Thoracic aorta (tissue), 2 donors: ENCODE results near the gene RPL26. TPM values are rescaled to one million over a fixed set of nuclear protein-coding genes. Genes with fewer than 3 reads are reported as not detected.

ENCODE experiments used
- ATAC-seq: fragments of 150-250 bp; one replicate; pipeline ENCODE4 v1.8.0; 2017; ENCODE audit warnings: low read depth; ENCODE audit not compliant: insufficient number of reproducible peaks, low FRiP score
- DNase-seq: peaks from one replicate; pipeline ENCODE4 v3.0.0-alpha.2; 2020; ENCODE audit warnings: low spot score
- H3K27ac ChIP-seq, 2 donors: fragments of 200-600 bp; sonication (generic); 1 replicate in 1 of 2; 2 replicates in 1 of 2; pipeline ENCODE4 v1.5.1; 2016; ENCODE audit warnings: mild to moderate bottlenecking in 2 of 2, moderate library complexity in 2 of 2
- H3K27me3 ChIP-seq: fragments of 200-600 bp; sonication (generic); replicated peaks from 2 replicates; pipeline ENCODE4 v1.6.0; 2016; ENCODE audit warnings: mild to moderate bottlenecking; ENCODE audit not compliant: insufficient read depth
- H3K36me3 ChIP-seq: fragments of 200-600 bp; sonication (generic); one replicate; pipeline ENCODE4 v1.5.1; 2016
- H3K4me1 ChIP-seq, 2 donors: fragments of 200-600 bp; sonication (generic); 1 replicate in 1 of 2; 2 replicates in 1 of 2; pipeline versions ENCODE4 v1.5.1 to v1.6.0; 2016; ENCODE audit warnings: low read depth in 2 of 2, mild to moderate bottlenecking in 1 of 2; ENCODE audit not compliant: control insufficient read depth in 1 of 2
- H3K4me3 ChIP-seq: fragments of 200-600 bp; sonication (generic); 2 replicates; pipeline ENCODE4 v1.5.1; 2016; ENCODE audit warnings: mild to moderate bottlenecking
- H3K9me3 ChIP-seq: fragments of 200-600 bp; sonication (generic); 2 replicates; pipeline ENCODE4 v1.5.1; 2016
- total RNA-seq, 2 donors: library from RNA; depleted of rRNA; stranded (reverse); fragments of >200 nt; gene quantifications; one replicate each; pipeline versions ENCODE4 v1.1.0 to v1.2.3, GENCODE V29; 2016
- TF ChIP-seq, protein P1 (sequence below): fragments of 200-600 bp; sonication (generic); IDR thresholded peaks from one replicate; pipeline ENCODE4 v1.5.1; 2019; ENCODE audit warnings: antibody characterized with exemption

RPL26 gene
- total RNA-seq, 2 donors from 2014 or later, result 1,235 to 1,884 TPM

DNA sequence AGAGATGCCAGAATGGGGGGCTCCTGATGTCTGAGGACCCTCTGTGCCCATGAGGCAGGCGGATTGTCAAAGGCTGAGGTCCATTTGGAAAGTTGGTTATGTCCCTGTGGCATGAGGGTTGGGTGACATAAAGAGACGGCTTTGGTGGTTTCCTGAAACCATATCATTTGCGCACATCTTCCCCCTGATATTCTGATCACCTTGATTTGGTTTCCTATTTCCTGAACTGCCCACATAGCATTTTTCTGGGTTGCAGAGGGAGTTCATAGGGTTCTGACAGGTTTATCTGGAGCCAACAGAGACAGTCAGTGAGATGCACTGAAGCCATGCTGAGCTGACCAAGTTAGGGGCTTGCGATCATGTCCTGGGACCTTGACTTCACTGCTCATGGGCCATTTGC is 30.3 kb upstream of the RPL26 start:
- Histone ChIP-seq H3K9me3 (no peaks in the 10 kb centered on the region), H3K36me3 (no peaks in the 10 kb centered on the region), H3K4me1 (peaks cover 4 to 5% of the 10 kb centered on the region in 2 donors), H3K4me3 (no peak overlapping the region), H3K27me3 (no peaks in the 10 kb centered on the region), H3K27ac (no peak overlapping the region)
- no peak for DNase-seq
- no peak for ATAC-seq
- TF ChIP-seq, protein P1, sequence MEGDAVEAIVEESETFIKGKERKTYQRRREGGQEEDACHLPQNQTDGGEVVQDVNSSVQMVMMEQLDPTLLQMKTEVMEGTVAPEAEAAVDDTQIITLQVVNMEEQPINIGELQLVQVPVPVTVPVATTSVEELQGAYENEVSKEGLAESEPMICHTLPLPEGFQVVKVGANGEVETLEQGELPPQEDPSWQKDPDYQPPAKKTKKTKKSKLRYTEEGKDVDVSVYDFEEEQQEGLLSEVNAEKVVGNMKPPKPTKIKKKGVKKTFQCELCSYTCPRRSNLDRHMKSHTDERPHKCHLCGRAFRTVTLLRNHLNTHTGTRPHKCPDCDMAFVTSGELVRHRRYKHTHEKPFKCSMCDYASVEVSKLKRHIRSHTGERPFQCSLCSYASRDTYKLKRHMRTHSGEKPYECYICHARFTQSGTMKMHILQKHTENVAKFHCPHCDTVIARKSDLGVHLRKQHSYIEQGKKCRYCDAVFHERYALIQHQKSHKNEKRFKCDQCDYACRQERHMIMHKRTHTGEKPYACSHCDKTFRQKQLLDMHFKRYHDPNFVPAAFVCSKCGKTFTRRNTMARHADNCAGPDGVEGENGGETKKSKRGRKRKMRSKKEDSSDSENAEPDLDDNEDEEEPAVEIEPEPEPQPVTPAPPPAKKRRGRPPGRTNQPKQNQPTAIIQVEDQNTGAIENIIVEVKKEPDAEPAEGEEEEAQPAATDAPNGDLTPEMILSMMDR, result no peak

DNA sequence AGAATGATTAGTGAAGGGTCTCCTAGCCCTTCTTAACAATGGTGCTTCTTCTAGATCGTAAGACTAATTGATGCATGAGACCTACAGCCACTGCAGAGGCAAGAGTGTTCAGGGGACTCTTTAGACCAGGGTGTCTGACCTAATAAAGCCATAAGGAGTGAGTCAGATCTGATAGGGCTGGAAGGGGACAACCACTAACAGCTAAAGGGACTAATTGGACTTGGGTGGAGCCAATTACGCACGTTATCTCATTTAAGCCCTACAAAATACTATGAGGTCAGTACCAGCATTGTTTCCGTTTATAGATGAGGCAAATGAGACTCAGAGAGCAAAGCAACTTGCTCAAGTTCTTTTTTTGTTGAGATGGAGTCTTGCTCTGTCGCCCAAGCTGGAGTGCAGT is 29.1 kb upstream of the RPL26 start:
- H3K27ac ChIP-seq, result no peak overlapping the region
- H3K4me1 ChIP-seq, result peaks cover 4 to 5% of the 10 kb centered on the region in 2 donors
- H3K9me3 ChIP-seq, result no peaks in the 10 kb centered on the region
- ATAC-seq (no peak), DNase-seq (no peak)
- no peaks in the 10 kb centered on the region for H3K27me3 ChIP-seq
- no peaks in the 10 kb centered on the region for H3K36me3 ChIP-seq
- TF ChIP-seq, protein P1, result no peak
- H3K4me3 ChIP-seq, result no peak overlapping the region

- Histone ChIP-seq H3K27me3 (no peaks in the 10 kb centered on the region), H3K4me1 (peaks cover 4 to 5% of the 10 kb centered on the region in 2 donors), H3K9me3 (no peaks in the 10 kb centered on the region), H3K27ac (no peak overlapping the region), H3K36me3 (no peaks in the 10 kb centered on the region), H3K4me3 (no peak overlapping the region)
- DNase-seq (no peak), ATAC-seq (no peak)
- TF ChIP-seq, protein P1, result no peak
Observed at GRCh38 chr17:8410883-8411238, 27.9 kb upstream of the RPL26 start.

DNA sequence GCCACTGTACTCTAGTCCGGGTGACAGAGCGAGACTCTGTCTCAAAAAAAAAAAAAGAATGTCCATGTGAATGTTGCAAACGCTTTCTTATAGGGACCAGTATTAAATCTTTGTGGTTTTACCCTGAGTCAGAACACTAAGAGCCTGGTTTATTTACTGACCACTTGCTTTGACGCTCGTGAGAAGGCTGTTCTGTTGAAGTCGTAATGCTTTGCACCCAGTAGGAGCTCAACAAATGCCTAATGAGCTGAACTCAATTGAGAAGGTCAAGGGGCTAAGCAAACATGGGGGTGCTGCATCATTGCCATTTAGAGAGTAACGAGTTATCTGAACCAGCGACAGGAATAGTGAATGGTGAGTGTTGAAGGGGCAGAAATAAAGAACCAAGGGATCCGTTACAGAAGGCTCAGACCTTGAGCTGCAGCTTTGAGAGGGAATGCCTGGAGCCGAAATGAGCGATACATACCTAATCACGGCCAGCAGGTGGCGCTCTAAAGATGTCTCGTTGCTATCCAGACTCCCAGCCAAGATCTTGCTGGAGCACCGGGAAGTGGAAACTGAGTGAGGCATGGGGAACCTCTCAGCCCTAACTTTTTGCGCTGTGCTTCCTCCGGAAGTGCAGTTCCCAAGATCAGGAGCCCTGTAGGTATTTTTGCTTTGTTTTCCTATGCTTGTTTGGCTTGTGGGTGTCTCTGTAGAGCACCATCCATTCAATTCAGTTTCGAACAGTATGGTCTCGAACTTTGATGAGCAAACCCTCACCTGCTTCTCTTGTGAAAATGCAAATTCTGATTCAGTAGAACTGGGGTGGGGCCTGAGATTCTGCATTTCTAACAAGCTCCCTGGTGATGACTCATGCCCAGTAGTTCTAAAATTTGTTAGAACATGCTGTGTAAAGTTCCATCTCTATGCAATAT is 27.2 kb upstream of the RPL26 start:
- DNase-seq, result peak; percentile 65
- H3K4me1 ChIP-seq, result peaks cover 4 to 5% of the 10 kb centered on the region in 2 donors
- TF ChIP-seq, protein P1, result peak; percentile 87
- no peaks in the 10 kb centered on the region for H3K36me3 ChIP-seq
- H3K9me3 ChIP-seq, result no peaks in the 10 kb centered on the region
- no peak overlapping the region for H3K27ac ChIP-seq
- peak; percentile 95 for ATAC-seq
- no peaks in the 10 kb centered on the region for H3K27me3 ChIP-seq
- H3K4me3 ChIP-seq, result peak overlapping the region; percentile 37

GRCh38 chr17:8408371-8408770 is 25.4 kb upstream of the RPL26 start:
- TF ChIP-seq, protein P1, result no peak
- H3K4me3 ChIP-seq, result no peak overlapping the region
- no peaks in the 10 kb centered on the region for H3K9me3 ChIP-seq
- ATAC-seq, result no peak
- no peak for DNase-seq
- H3K27ac ChIP-seq, result no peak overlapping the region
- no peaks in the 10 kb centered on the region for H3K27me3 ChIP-seq
- no peaks in the 10 kb centered on the region for H3K36me3 ChIP-seq
- peaks cover 4 to 5% of the 10 kb centered on the region in 2 donors for H3K4me1 ChIP-seq
